HG03060 (cell line): ENCODE results near the gene IMPDH2.

Experiments used
- ATAC-seq: cut with Tn5 transposase; IDR thresholded peaks from one replicate; pipeline ENCODE4 v1.9.1; 2021; ENCODE audit warnings: low read depth, moderate number of reproducible peaks; ENCODE audit not compliant: unreplicated experiment

Gene IMPDH2

GRCh38 chr3:49028673-49029562 is at the start of gene IMPDH2:
TSS of gene IMPDH2 (minus strand) at chr3:49029398. CDS start at chr3:49029350, 48 bp downstream.
- ATAC-seq: peak; percentile 69

- ATAC-seq: no peak
Measured at GRCh38 chr3:49076646-49077045, 47.4 kb upstream of the IMPDH2 start.

- ATAC-seq: no peak
Measured at GRCh38 chr3:49076116-49076515, 46.9 kb upstream of the IMPDH2 start.

GRCh38 chr3:49058011-49058410 is 28.8 kb upstream of the IMPDH2 start:
- no peak for ATAC-seq

- ATAC-seq: no peak
Measured at GRCh38 chr3:49057268-49057667, 28.1 kb upstream of the IMPDH2 start.

GRCh38 chr3:49054344-49054862 is 25.2 kb upstream of the IMPDH2 start:
- ATAC-seq: no peak

GRCh38 chr3:49053543-49053942 is 24.3 kb upstream of the IMPDH2 start:
- no peak for ATAC-seq

GRCh38 chr3:49035281-49035680 is 6.1 kb upstream of the IMPDH2 start:
- ATAC-seq: no peak

GRCh38 chr3:49034650-49035049 is 5.5 kb upstream of the IMPDH2 start:
- no peak for ATAC-seq

- ATAC-seq: no peak
Measured at GRCh38 chr3:49032646-49033304, 3.6 kb upstream of the IMPDH2 start.

- no peak for ATAC-seq
Measured at GRCh38 chr3:49030321-49030720, 1.1 kb upstream of the IMPDH2 start.

- no peak for ATAC-seq
Measured at GRCh38 chr3:49029563-49029884, 326 bp upstream of the IMPDH2 start.

GRCh38 chr3:49028298-49028672 is 913 bp downstream of the IMPDH2 start:
- ATAC-seq: no peak

- ATAC-seq: no peak
Measured at GRCh38 chr3:49027634-49028033, 1.6 kb downstream of the IMPDH2 start.

- ATAC-seq: no peak
Measured at GRCh38 chr3:49026536-49026935, 2.7 kb downstream of the IMPDH2 start.

- ATAC-seq: no peak
Measured at GRCh38 chr3:49025793-49026520, 3.2 kb downstream of the IMPDH2 start.

- no peak for ATAC-seq
Measured at GRCh38 chr3:49025005-49025792, 4.0 kb downstream of the IMPDH2 start.

GRCh38 chr3:49024449-49024848 is 4.7 kb downstream of the IMPDH2 start:
- ATAC-seq: no peak

- ATAC-seq: no peak
Measured at GRCh38 chr3:49023775-49024174, 5.4 kb downstream of the IMPDH2 start.

- ATAC-seq: no peak
Measured at GRCh38 chr3:49022688-49023171, 6.5 kb downstream of the IMPDH2 start.
